HG03135 (cell line): Measurements from ENCODE around the gene PHF20.
"Not testable (repeated sequence)": the region's sequence is repeated elsewhere in the genome, so short reads cannot be mapped to it uniquely, and the experiment has no call there.

Source experiments
- ATAC-seq: cut with Tn5 transposase; IDR thresholded peaks from one replicate; pipeline ENCODE4 v1.9.1; 2021; ENCODE audit warnings: mild to moderate bottlenecking, moderate library complexity; ENCODE audit not compliant: unreplicated experiment

Gene PHF20

GRCh38 chr20:35882427-35883161 lies 110.8 kb downstream of the PHF20 start:
- not testable (repeated sequence) for ATAC-seq

DNA sequence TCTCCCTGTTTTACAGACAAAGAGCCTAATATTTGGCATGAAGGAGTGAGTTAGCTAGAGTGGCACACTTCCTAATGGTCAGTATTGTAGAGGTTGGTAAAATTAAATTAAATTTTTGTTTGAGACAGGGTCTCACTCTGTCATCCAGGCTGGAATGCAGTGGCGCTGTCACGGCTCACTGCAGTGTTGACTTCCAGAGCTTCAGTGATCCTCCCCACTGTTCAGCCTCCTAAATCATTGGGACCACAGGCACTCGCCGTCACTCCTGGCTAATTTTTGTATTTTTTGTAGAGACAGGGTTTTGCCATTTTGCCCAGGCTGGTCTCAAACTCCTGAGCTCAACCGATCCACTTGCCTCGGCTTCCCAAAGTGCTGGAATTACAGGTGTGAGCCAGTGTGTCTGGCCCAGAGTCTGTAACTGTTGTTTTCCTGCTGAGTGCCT lies 111.5 kb downstream of the PHF20 start:
- no peak for ATAC-seq

DNA sequence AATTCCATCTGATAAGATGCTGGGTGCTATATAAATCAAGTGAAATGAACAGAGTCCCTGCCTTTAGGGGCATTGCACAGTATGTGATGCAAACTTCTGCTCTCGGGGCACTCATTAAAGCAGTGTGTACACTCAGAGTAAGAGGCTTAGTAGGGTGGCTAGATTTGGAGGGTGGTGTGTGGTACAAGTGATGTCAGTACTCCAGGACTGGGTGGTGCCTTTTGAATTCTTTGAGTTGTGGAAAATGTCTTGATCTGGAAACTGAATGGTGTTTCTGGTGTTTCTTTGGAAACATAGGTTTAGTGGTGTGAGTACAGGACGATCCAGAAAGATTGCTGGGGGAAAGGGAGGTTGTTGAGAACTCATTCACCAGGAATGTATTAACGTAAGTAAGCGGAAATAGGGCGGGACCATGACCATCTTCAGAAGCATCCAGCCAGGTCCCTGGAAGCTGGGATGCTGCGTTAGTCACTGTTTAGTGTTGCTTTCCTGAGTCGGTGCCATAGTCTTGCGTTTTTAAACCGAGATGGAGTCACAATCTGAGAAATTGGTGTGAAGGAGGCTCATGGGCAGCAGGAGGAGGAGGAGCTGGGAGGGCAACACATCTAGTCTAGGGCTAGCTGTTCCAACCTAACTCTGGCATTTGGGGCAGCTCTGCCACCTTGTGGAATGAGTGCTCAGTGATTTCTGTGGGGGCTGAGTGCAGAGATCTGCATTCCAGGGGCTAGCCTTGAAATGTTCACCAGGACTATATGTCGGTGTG lies 112.1 kb downstream of the PHF20 start:
- no peak for ATAC-seq

- no peak for ATAC-seq
Measured at GRCh38 chr20:35884541-35884865, 112.7 kb downstream of the PHF20 start.

DNA sequence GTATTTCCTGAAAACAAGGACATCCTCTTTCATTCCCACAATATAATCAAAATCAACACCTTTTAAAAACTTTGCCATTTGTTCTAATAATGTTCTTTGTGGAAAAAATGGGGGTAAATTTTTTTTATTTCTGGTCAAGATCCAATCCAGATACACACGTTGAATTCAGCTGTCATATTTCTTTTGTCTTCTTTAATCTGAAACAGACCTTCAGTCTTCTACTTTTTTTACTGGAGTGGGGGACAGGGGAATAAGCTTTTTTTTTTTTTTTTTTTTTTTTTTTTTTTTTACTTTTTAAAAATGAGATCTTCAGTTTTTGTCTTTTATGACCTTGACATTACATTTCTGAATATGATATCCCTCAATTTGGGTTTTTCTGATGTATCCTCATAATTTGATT lies 113.4 kb downstream of the PHF20 start:
- no peak for ATAC-seq

GRCh38 chr20:35886537-35886936 lies 114.7 kb downstream of the PHF20 start:
- no peak for ATAC-seq

GRCh38 chr20:35887393-35888064 lies 115.7 kb downstream of the PHF20 start:
- no peak for ATAC-seq

DNA sequence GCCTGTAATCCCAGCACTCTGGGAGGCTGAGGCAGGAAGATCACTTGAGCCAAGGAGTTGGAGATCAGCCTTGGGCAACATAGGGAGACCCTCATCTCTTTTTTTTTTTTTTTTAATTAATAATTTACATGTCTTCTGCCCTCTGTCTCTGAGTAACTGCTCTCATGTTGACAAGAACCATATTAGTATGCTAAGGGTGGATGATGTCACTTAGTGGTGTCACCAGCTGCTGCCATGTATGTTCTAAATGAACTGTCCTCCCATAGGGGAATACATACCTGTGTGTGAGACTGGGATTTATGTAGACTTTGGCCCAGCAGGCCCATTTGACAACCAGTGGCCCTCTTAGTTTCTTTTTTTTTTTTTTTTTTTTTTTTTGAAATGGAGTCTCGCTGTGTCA lies 116.8 kb downstream of the PHF20 start:
- ATAC-seq: no peak

DNA sequence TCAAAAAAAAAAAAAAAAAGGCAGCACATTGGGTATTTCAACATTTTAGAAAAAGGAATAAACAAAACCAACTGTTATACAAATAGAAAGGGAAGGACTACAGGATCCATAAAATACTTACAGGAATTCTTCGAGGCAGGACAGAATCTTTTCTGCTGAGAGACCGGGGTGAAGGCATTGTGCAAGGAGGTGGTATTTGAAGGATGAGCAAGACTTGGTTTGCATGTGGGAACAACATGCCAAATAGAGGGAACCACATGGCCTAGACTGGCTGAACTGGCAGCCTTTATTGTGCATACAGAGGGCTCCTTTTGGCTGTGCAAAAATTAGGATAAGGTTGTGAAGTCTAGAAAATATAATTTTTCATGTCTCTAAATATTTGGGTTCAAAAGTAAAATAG lies 119.6 kb downstream of the PHF20 start:
- ATAC-seq: no peak

GRCh38 chr20:35892871-35893270 lies 121.1 kb downstream of the PHF20 start:
- no peak for ATAC-seq

- peak; percentile 79 for ATAC-seq
Measured at GRCh38 chr20:35893942-35894341, 122.1 kb downstream of the PHF20 start.

- ATAC-seq: not testable (repeated sequence)
Measured at GRCh38 chr20:35895516-35895915, 123.7 kb downstream of the PHF20 start.

DNA sequence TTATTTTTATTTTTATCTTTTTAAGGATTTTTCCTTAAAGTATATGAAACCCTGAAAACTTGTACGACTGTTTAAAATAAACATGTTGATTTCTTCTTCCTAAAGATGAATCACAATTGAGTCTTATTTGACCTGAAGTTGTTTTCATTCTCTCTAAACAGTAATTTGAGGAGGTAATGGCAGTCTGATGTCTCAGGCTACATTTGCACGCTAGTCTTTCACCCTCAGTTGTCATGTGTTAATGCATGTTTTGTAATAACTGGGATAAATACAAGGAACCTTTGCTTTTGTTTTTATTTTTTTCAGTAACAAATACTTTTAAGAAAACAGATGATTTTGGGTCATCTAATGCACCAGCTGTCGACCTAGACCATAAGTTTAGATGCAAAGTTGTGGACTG lies 127.2 kb downstream of the PHF20 start:
- no peak for ATAC-seq

GRCh38 chr20:35901230-35901629 lies 129.4 kb downstream of the PHF20 start:
- ATAC-seq: not testable (repeated sequence)

GRCh38 chr20:35901678-35902544 lies 130.1 kb downstream of the PHF20 start:
- ATAC-seq: no peak

- ATAC-seq: no peak
Measured at GRCh38 chr20:35902545-35902941, 130.7 kb downstream of the PHF20 start.

DNA sequence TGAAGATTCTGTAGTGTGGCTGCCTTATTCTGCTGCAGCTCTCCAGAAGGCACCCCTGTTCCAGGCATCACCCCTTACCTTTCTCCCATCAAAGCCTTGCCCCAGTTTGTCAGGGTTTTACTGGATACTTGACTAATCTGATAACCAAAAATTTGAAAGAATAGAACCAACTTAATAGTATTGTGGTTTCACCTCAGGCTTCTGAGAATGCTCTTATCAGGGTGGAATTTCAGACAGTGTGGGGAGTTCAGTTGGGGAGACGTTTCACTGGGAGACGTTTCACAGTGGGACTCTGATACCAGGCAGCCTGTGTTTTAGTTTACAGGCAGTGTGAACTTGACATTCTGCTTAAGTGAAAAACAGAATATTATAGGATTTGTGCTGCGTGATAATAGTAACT lies 132.0 kb downstream of the PHF20 start:
- no peak for ATAC-seq

DNA sequence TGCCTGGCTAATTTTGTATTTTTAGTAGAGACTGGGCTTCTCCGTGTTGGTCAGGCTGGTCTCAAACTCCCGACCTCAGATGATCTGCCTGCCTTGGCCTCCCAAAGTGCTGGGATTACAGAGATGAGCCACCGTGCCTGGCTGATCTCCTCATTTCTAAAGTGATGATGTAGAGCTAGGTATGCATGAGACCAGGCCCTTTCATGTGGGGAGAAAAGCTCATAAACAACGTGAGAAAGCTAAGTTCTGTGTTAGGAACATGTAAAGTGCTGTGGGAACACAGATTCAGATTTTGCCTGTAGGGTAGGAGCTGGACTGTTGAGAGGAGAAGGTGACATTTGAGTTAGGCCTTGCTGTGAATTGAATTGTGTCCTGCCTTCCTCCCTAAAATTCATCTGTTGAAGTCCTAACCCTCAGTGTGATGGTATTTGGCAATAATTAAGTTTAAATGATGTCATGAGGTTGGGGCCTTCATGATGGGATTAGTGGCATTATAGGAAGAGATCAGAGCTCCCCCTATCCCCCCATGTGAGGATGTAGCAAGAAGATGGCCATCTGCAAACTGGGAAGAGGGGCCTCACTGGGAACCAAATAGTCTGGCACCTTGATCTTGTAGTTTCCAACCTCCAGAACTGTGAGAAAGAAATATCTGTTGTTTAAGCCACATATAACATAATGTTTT lies 133.3 kb downstream of the PHF20 start:
- ATAC-seq: no peak

GRCh38 chr20:35907017-35907701 lies 135.3 kb downstream of the PHF20 start:
- ATAC-seq: no peak

DNA sequence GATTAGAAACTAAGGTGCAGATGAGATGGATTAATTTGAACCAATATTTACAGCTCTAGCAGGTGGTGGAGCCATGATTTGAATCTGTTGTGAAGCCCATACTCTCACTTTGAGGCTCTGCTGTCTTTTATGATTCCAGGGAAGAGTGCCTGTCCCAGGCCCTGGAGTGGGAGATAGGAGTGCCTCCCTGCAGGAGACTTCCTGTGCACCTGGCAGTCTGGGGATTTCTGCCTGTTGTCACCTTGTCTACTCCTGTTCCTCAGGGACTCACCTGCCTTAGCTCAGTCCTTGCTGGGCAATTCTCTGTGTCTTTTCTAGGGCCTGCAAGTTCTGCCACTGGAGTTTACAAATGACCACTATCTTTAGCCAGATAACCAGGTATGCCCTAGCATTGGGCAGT lies 136.2 kb downstream of the PHF20 start:
- no peak for ATAC-seq
